Peyer's patch (tissue), 4 donors: ENCODE results near the gene SETD2. TPM values are rescaled to one million over a fixed set of nuclear protein-coding genes. Genes with fewer than 3 reads are reported as not detected.

Experiments
- DNase-seq, 3 donors: peaks; one replicate each; pipeline ENCODE4 v3.0.0-alpha.2; 2017 to 2019
- H3K27ac ChIP-seq, 4 donors: fragments of 200-600 bp; sonication (generic); one replicate each; pipeline ENCODE4 v1.5.1; 2016 to 2019
- H3K27me3 ChIP-seq, 2 donors: fragments of 200-600 bp; sonication (generic); one replicate each; pipeline ENCODE4 v1.5.1; 2019
- H3K36me3 ChIP-seq, 3 donors: fragments of 200-600 bp; sonication (generic); one replicate each; pipeline ENCODE4 v1.5.1; 2016 to 2019
- H3K4me1 ChIP-seq, 4 donors: fragments of 200-600 bp; sonication (generic); one replicate each; pipeline ENCODE4 v1.5.1; 2016 to 2019
- H3K4me3 ChIP-seq, 4 donors: fragments of 200-600 bp; sonication (generic); 1 replicate in 3 of 4; 2 replicates in 1 of 4; pipeline ENCODE4 v1.5.1; 2016 to 2019; ENCODE audit warnings: mild to moderate bottlenecking in 1 of 4
- H3K9me3 ChIP-seq, 4 donors: fragments of 200-600 bp; sonication (generic); one replicate each; pipeline ENCODE4 v1.5.1; 2016 to 2019; ENCODE audit warnings: mild to moderate bottlenecking in 1 of 4
- CTCF ChIP-seq, 6 experiments: fragments of 450-650 bp in 4 of 6; fragments of 200-600 bp in 2 of 6; sonication (generic) in 1 of 6; IDR thresholded peaks; one replicate each; pipeline ENCODE4 v1.5.1; 2017 to 2019; ENCODE audit warnings: antibody characterized with exemption in 6 of 6, mild to moderate bottlenecking in 3 of 6, moderate library complexity in 1 of 6
- POLR2A ChIP-seq, 2 donors: fragments of 450-650 bp; IDR thresholded peaks; one replicate each; pipeline ENCODE4 v1.5.1; 2017; ENCODE audit warnings: antibody characterized with exemption in 2 of 2, mild to moderate bottlenecking in 2 of 2, moderate library complexity in 2 of 2
- total RNA-seq, 4 donors: library from RNA; depleted of rRNA; stranded (reverse); fragments of >200 nt; gene quantifications; one replicate each; pipeline ENCODE4 v1.1.0, GENCODE V29; 2016

The SETD2 gene
- total RNA-seq, 4 donors from 2014 or later = 75.8 to 173 (median 82.2) TPM

GRCh38 chr3:47089630-47090029, 74.3 kb downstream of the SETD2 start:
- DNase-seq = no peak
- Histone ChIP-seq H3K27ac (peak overlapping the region in 3 of 4 donors; percentile 9 to 37 (median 37)), H3K4me3 (no peak overlapping the region), H3K4me1 (no peaks in the 10 kb centered on the region), H3K9me3 (no peaks in the 10 kb centered on the region), H3K36me3 (peaks cover 0 to 41% (median 0%) of the 10 kb centered on the region in 3 donors), H3K27me3 (no peaks in the 10 kb centered on the region)
- TF ChIP-seq CTCF (IDR thresholded peaks at IDR 0.05) (no peak), POLR2A (IDR thresholded peaks at IDR 0.05) (no peak)

- Histone ChIP-seq H3K27me3 (no peaks in the 10 kb centered on the region), H3K9me3 (no peaks in the 10 kb centered on the region), H3K27ac (no peak overlapping the region), H3K36me3 (peaks cover 0 to 46% (median 0%) of the 10 kb centered on the region in 3 donors), H3K4me3 (no peak overlapping the region), H3K4me1 (no peaks in the 10 kb centered on the region)
- no peak for DNase-seq
- TF ChIP-seq CTCF (IDR thresholded peaks at IDR 0.05) (no peak), POLR2A (IDR thresholded peaks at IDR 0.05) (no peak)
These were observed 77.8 kb downstream of the SETD2 start for GRCh38 chr3:47086071-47086470.

GRCh38 chr3:47083786-47084185, 80.1 kb downstream of the SETD2 start:
- no peak overlapping the region for H3K4me3 ChIP-seq
- no peak overlapping the region for H3K27ac ChIP-seq
- TF ChIP-seq CTCF (IDR thresholded peaks at IDR 0.05) (no peak), POLR2A (IDR thresholded peaks at IDR 0.05) (no peak)
- H3K4me1 ChIP-seq = no peaks in the 10 kb centered on the region
- peaks cover 0 to 69% (median 0%) of the 10 kb centered on the region in 3 donors for H3K36me3 ChIP-seq
- H3K27me3 ChIP-seq = no peaks in the 10 kb centered on the region
- DNase-seq = no peak
- H3K9me3 ChIP-seq = no peaks in the 10 kb centered on the region

- DNase-seq = no peak
- H3K27ac ChIP-seq = no peak overlapping the region
- H3K4me3 ChIP-seq = no peak overlapping the region
- no peaks in the 10 kb centered on the region for H3K27me3 ChIP-seq
- no peak for TF ChIP-seq CTCF (IDR thresholded peaks at IDR 0.05)
- TF ChIP-seq POLR2A (IDR thresholded peaks at IDR 0.05) = no peak
- no peaks in the 10 kb centered on the region for H3K4me1 ChIP-seq
- H3K9me3 ChIP-seq = no peaks in the 10 kb centered on the region
- peaks cover 0 to 74% (median 0%) of the 10 kb centered on the region in 3 donors for H3K36me3 ChIP-seq
These were observed 81.4 kb downstream of the SETD2 start for GRCh38 chr3:47082519-47082918.

GRCh38 chr3:47079432-47079831, 84.5 kb downstream of the SETD2 start:
- Histone ChIP-seq H3K27ac (no peak overlapping the region), H3K27me3 (no peaks in the 10 kb centered on the region), H3K4me3 (no peak overlapping the region), H3K36me3 (peaks cover 0 to 68% (median 0%) of the 10 kb centered on the region in 3 donors), H3K9me3 (no peaks in the 10 kb centered on the region), H3K4me1 (no peaks in the 10 kb centered on the region)
- DNase-seq = no peak
- TF ChIP-seq POLR2A (IDR thresholded peaks at IDR 0.05) = no peak
- no peak for TF ChIP-seq CTCF (IDR thresholded peaks at IDR 0.05)

GRCh38 chr3:47073685-47074084, 90.2 kb downstream of the SETD2 start:
- no peaks in the 10 kb centered on the region for H3K4me1 ChIP-seq
- TF ChIP-seq POLR2A (IDR thresholded peaks at IDR 0.05) (no peak), CTCF (IDR thresholded peaks at IDR 0.05) (no peak)
- DNase-seq = no peak
- no peak overlapping the region for H3K27ac ChIP-seq
- H3K27me3 ChIP-seq = no peaks in the 10 kb centered on the region
- no peaks in the 10 kb centered on the region for H3K9me3 ChIP-seq
- no peak overlapping the region for H3K4me3 ChIP-seq
- peaks cover 0 to 69% (median 0%) of the 10 kb centered on the region in 3 donors for H3K36me3 ChIP-seq
